HG02588 (cell line): ENCODE results near the gene HMCN1.

Source experiments
- ATAC-seq: cut with Tn5 transposase; IDR thresholded peaks from one replicate; pipeline ENCODE4 v1.9.1; 2021; ENCODE audit warnings: mild to moderate bottlenecking, moderate library complexity; ENCODE audit not compliant: unreplicated experiment

Gene HMCN1

GRCh38 chr1:185895208-185895900, 161.2 kb downstream of the HMCN1 start:
- no peak for ATAC-seq

- ATAC-seq = no peak
Measured at GRCh38 chr1:185896863-185897262, 162.7 kb downstream of the HMCN1 start.

- no peak for ATAC-seq
Measured at GRCh38 chr1:185906186-185906585, 172.0 kb downstream of the HMCN1 start.

- ATAC-seq = no peak
Measured at GRCh38 chr1:185907246-185907645, 173.1 kb downstream of the HMCN1 start.

- ATAC-seq = no peak
Measured at GRCh38 chr1:185911978-185912377, 177.8 kb downstream of the HMCN1 start.

- no peak for ATAC-seq
Measured at GRCh38 chr1:185912504-185912903, 178.3 kb downstream of the HMCN1 start.

- ATAC-seq = no peak
Measured at GRCh38 chr1:185914089-185914488, 179.9 kb downstream of the HMCN1 start.

- ATAC-seq = no peak
Measured at GRCh38 chr1:185916861-185917260, 182.7 kb downstream of the HMCN1 start.

GRCh38 chr1:185917646-185918045, 183.5 kb downstream of the HMCN1 start:
- no peak for ATAC-seq

- ATAC-seq = no peak
Measured at GRCh38 chr1:185920602-185921001, 186.4 kb downstream of the HMCN1 start.

- ATAC-seq = no peak
Measured at GRCh38 chr1:185921636-185922035, 187.4 kb downstream of the HMCN1 start.

GRCh38 chr1:185926588-185926987, 192.4 kb downstream of the HMCN1 start:
- ATAC-seq = no peak

GRCh38 chr1:185929776-185930175, 195.6 kb downstream of the HMCN1 start:
- no peak for ATAC-seq

- no peak for ATAC-seq
Measured at GRCh38 chr1:185931438-185931837, 197.2 kb downstream of the HMCN1 start.

- ATAC-seq = no peak
Measured at GRCh38 chr1:185933580-185933979, 199.4 kb downstream of the HMCN1 start.

GRCh38 chr1:185934476-185935189, 200.4 kb downstream of the HMCN1 start:
- ATAC-seq = no peak

GRCh38 chr1:185935360-185935759, 201.2 kb downstream of the HMCN1 start:
- no peak for ATAC-seq

- ATAC-seq = no peak
Measured at GRCh38 chr1:185936641-185937040, 202.4 kb downstream of the HMCN1 start.

GRCh38 chr1:185938396-185938795, 204.2 kb downstream of the HMCN1 start:
- ATAC-seq = no peak

- ATAC-seq = no peak
Measured at GRCh38 chr1:185939142-185939541, 205.0 kb downstream of the HMCN1 start.

- no peak for ATAC-seq
Measured at GRCh38 chr1:185942961-185943360, 208.8 kb downstream of the HMCN1 start.

- ATAC-seq = no peak
Measured at GRCh38 chr1:185956881-185957280, 222.7 kb downstream of the HMCN1 start.
